NCI-H2171 (cell line): Measurements from ENCODE around the gene PRR12.

Experiments used
- DNase-seq: peaks from one replicate; lab custom pipeline; 2025; lab: John Stamatoyannopoulos, UW

Gene PRR12

GRCh38 chr19:49665351-49666119, 74.6 kb downstream of the PRR12 start, which contains the start of the genes BCL2L12 and IRF3:
TSS of gene BCL2L12 (plus strand) at chr19:49665933. CDS start at chr19:49666693, 760 bp downstream.
TSS of gene IRF3 (minus strand) at chr19:49665857. CDS start at chr19:49664838, 1,019 bp downstream.
- DNase-seq, result peak; percentile 86

- DNase-seq, result no peak
Measured at GRCh38 chr19:49666120-49666444, 75.1 kb downstream of the PRR12 start.

GRCh38 chr19:49667473-49667872, 76.5 kb downstream of the PRR12 start:
- DNase-seq, result no peak

GRCh38 chr19:49669516-49669915, 78.5 kb downstream of the PRR12 start:
- no peak for DNase-seq

- DNase-seq, result peak; percentile 18
Measured at GRCh38 chr19:49672131-49672919, 81.3 kb downstream of the PRR12 start.
